Suppressor macrophage (primary cell): ENCODE results near the gene HS3ST2.
"Not testable (repeated sequence)": the region's sequence is repeated elsewhere in the genome, so short reads cannot be mapped to it uniquely, and the experiment has no call there.

Experiments
- DNase-seq, 4 experiments: peaks; one replicate each; pipeline ENCODE4 v3.0.0-alpha.2; 2020 to 2022

Gene HS3ST2

DNA sequence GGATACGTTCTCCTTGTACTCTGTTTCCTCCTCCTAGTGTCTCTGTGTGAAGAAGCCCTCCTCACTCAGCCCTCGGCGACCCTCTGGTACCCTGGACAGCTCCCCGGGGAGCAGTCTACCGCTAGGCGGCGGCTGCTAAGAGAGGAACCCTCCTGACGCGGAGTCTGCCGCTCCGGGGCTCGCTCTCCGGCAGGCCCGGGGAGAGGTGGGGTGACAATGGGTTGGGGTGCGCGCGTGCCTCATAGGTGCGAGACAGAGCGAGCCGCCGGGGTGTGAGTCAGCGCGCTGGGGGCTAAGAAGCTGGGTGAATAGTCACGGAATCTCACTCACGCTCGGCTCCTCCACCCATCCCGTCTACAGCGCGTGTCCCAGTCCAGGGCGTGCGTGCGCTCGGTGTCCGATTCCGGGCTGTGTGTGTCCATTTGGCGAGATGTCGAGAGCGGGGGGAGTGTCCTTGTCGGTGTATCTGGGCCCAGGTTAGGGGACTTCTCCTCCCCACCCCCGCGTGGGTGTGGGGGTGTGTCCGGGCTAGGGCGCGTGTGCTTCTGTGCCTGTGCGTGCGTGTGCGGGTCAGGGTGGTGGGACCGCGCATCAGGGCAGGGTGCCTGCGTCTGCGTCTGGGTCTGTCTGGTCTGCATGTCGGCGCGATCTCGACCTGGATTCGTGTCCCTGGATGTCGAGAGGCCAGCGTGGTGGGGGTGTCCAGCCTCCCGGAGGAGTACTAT lies 577 bp upstream of the HS3ST2 start:
- peak; percentile 70 to 89 (median 78) for DNase-seq

DNA sequence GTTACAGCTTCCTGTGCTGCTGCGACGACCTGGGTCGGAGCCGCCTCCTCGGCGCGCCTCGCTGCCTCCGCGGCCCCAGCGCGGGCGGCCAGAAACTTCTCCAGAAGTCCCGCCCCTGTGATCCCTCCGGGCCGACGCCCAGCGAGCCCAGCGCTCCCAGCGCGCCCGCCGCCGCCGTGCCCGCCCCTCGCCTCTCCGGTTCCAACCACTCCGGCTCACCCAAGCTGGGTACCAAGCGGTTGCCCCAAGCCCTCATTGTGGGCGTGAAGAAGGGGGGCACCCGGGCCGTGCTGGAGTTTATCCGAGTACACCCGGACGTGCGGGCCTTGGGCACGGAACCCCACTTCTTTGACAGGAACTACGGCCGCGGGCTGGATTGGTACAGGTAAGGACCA lies 746 bp downstream of the HS3ST2 start:
- DNase-seq = peak in 2 of 4 experiments; percentile 40 to 54

DNA sequence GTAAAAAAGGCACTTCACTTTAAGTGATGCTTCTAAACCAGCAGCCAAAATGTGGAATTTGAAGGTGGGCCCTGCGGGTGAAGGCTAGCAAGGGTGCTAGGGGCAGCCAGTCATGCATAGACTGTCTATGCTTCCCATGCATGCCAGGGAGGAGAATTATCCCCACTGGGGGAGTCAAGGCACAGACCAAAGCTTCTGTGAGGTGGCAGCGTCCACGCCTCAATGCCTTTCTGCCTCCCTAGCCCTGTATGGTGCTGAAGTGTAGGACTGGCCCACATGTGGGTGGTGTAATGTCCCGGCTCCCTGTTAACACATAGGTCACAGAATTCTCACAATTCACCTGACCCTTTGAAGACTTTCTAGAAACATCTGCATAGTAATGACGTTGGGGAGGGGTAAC lies 1.9 kb downstream of the HS3ST2 start:
- peak in 3 of 4 experiments; percentile 10 to 27 (median 19) for DNase-seq

DNA sequence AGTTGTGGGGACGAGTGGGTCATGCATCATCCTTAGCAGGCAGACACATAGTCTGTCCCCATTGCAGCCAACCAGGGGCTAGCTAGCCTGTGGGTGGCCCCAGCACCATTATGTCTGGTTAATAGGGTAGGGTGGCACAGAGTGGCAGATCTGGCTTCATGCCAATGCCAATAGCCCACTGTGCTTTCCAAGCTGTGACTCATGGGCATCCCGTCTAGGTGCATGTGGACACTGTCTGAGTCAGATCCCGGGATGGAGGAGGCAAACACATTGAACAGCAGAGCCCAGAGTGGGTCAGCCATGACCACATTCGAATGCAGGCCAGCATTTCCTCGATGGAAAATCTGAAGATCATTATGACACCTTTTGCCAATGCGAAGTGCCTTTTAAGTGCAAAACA lies 2.5 kb downstream of the HS3ST2 start:
- no peak for DNase-seq

DNA sequence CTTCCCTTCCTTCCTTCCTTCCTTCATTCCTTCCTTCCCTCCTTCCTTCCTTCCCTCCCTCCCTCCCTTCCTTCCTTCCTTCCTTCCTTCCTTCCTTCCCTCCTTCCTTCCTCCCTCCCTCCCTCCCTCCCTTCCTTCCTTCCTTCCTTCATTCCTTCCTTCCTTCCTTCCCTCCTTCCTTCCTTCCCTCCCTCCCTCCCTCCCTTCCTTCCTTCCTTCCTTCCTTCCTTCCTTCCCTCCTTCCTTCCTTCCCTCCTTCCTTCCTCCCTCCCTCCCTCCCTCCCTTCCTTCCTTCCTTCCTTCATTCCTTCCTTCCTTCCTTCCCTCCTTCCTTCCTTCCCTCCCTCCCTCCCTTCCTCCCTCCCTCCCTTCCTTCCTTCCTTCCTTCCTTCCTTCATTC lies 4.8 kb downstream of the HS3ST2 start:
- DNase-seq = not testable (repeated sequence)

DNA sequence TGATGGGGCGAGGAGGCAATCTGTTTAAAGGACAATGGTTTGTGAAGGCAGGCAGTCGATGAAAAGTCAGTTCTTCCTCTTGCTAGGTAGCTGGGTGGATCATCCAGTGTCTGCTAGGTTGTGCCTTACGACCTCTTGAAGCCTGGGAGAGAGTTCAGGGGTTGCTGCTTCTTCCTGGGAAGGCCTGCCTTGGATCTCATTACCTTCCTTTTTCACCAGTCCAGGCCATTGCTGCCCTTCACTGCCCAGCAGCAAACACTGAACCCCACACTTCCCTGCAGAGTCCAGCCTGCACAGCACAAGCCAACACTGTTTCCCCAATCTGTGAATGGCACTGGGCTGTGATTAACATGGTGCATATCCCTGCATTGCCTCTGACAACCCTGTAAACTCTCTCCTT lies 24.7 kb downstream of the HS3ST2 start:
- DNase-seq = no peak

DNA sequence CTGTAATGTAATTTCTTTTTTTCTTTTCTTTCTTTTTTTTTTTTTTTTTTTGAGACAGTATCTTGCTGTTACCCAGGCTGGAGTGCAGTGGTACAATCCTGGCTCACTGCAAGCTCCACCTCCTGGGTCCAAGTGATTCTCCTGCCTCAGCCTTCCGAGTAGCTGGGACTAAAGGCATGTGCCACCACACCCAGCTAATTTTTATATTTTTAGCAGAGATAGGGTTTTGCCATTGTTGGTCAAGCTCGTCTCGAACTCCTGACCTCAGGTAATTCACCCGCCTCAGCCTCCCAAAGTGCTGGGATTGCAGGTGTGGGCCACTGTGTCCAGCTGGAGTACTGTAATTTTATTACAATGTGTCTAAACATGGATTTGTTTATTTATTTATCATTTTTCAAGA lies 28.1 kb downstream of the HS3ST2 start:
- DNase-seq = not testable (repeated sequence)

DNA sequence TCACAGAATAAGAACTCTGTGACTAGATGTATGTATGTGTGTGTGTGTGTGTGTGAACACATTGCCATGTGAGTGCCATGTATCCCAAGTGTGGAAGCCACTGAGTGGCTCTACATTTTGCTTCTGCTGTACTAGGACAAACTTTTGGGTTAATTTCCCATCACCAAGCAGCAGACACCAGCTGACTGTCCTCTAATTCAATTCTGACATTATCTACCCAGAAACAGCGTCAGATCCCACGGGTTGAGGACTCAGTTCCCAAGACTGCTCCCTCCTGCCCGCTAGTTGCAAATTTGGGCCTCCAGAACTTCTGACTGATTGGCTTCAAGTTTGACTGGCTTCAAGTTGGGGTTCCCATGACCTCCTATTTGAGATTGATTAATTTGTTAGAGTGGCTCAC lies 29.2 kb downstream of the HS3ST2 start:
- no peak for DNase-seq

DNA sequence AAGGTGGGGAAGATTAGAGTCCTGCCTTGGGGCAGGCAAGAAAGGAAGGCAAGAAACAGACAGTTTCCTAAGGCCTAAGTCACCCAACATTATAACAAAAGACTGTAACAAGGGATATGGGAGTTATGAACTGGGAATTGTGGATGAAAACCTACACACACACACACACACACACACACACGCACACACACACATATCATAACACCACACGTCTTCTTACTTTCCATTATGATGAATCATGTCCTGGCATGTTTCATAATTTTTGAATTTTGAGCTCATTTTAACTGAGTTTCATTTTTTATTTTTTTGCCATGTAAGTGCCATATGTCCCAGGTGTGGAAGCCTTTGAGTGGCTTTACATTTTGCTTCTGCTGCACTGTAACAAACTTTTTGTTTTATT lies 29.9 kb downstream of the HS3ST2 start:
- DNase-seq = peak in 1 of 4 experiments; percentile 6

DNA sequence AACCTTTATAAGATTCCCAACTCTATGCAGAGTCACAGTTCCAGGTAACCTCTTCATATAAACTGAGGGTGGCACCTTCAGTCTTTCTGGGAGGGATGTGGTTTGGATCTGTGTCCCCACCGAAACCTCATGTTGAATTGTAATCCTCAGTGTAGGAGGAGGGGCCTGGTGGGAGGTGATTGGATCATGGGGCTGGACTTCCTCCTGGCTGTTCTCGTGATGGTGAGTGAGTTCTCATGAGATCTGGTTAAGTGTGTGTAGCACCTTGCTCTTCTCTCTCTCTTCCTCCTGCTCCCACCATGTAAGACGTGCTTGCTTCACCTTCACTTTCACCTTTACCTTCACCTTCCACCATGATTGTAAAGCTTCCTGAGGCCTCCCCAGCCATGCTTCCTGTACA lies 30.5 kb downstream of the HS3ST2 start:
- DNase-seq = peak; percentile 43 to 70 (median 62)

DNA sequence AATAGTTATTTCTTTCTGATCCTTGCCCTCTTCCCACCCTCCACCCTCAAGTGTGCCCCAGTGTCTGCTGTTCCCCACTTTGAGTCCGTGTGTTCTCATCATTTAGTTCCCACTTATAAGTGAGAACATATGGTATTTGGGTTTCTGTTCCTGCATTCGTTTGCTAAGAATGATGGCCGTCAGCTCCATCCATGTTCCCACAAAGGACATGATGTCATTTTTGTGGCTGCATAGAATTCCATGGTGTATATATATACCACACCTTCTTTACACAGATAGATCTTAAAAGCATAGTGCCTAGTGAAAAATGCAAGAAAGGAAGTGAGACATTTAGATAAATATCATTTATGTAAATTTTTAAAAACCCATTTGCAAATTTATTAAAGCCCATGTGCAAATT lies 33.1 kb downstream of the HS3ST2 start:
- DNase-seq = no peak

DNA sequence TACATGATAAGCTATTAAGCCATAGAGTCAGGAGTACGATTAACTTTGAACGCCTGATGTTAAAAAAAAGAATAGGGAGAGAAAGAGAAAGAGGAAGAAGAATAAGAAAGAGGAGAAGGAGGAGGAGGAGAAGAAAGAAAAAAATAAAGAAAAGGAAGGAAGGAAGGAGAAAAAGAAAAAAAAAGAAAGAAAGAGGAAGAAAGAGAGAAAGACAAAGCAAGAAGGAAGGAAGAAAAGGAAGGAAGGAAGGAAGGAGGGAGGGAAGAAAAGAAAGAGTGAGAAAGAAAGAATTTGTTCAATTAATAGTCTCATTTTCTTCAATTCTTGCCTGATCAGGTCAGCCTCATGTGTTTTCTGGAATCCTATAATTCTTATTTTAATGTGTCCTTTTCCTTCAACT lies 33.7 kb downstream of the HS3ST2 start:
- DNase-seq = no peak

DNA sequence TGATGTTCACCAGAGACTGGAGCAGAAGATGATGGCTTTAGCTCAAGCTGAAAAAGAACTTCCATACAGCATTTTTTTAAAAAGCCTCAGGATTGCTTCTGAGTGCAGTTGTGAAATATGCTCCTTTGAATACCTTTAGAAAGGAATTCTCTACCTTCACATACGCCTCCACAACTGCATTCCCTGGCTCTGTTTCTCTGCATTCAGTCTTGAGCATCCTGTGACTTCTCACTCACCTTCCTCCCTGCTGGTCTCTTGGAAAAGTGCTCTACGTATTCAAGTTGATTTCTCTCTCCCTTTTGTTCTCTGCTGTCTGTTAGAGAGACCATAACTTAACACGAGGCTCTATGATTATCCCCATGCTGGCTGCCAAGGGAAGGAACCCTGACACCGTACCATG lies 34.5 kb downstream of the HS3ST2 start:
- no peak for DNase-seq

DNA sequence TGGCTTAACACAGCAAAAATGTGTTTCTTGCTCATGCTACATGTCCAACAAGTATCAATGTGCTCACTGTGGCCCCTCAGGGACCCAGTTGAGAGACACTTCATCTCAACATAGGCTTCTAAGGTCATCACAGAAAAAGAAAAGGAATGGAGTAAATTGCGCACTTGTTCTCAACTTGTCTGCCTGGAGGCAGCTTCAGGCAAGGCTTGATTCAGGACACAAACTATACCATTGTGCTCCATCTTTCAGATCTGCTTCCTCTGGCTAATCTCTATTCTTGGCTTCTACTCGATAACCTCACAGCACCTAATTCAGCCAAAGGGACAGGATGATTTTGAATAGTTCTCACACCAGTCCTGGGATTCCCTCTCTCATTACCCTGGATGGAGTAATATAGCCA lies 35.6 kb downstream of the HS3ST2 start:
- DNase-seq = no peak

DNA sequence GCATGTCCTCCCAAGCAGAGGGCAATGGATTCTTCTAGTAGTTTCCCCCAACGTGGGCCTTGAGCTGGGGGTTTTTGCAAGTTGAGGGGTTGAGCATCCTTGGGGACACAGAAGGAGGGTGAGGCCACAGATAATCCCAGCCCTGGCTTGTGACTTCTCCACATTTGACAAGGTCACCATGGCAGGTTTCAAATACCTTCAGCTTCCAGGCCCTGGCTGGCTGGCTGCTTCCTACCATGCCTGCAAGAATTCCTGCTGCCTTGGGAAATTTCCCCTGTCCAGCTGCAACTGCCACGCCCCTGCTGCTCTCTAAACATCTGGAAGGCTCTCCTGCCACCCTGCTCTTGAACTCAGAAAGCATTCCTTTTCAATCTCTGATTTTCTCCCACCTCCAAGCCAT lies 41.3 kb downstream of the HS3ST2 start:
- no peak for DNase-seq

DNA sequence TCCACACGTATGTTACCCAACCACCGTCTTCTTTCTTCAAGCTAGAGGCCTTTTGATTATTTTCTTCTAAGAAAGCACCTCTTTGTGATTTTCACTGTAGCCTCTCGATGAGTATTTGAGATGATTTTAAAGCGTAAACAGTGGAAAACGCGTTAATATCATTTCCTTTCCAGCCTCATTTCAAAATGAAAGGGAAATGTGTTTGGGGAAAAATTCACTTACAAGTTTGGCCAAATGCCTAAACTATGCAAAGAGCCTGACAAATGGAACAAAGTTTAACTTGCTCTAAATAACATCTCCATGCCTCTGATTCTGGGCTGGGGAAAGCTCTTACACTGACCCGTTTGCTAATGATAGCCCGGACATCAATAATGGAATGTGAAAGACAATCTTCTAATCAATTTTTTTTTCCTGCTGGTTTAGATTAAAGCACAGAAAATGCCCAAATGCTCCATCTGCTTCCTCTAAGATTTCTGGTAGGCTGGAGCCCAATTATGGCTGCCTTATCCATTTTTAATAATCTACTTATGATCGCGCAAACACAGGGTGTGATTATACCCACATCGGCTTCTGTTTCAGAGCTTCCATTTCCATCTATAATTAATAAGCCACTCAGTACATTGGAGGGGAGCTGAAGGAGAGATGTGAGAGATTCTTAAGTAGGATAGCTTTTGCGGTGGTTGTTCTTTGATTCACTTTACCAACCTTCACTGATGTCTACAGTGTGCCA lies 43.5 kb downstream of the HS3ST2 start:
- DNase-seq = no peak

DNA sequence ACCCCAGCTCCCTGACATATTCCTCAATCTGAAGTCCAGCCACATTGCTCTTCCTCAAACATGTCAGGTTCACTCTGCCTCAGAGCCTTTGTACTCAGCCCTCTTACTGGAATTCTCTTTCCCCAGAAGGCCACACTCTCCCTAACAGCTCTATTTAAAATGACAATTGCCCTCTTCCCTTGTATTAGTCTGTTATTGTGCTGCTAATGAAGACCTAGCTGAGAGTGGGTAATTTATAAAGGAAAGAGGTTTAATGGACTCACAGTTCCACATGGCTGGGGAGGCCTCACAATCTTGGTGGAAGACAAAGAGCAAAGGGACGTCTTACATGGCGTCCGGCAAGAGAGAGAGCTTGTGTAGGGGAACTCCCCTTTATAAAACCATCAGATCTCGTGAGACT lies 46.0 kb downstream of the HS3ST2 start:
- DNase-seq = no peak

DNA sequence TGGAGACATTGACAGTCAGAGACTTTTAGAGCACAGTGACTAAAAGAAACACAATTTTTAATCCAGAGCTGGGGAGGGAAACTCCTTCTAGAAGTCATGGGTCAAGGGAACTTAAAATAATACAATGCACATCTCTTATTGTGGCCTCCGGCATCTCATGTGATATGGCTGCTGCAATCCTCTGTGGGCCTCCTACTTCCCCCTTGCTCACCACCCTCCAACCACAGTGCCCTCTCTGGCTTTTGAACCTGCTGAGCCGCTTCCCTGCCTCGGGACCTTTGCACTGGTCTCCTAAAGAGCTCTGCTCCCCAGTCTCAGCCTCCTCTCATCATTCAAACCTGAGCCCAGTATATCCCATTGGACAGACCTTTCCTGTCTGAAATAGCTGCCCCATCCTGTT lies 47.6 kb downstream of the HS3ST2 start:
- DNase-seq = peak; percentile 74 to 87 (median 82)

DNA sequence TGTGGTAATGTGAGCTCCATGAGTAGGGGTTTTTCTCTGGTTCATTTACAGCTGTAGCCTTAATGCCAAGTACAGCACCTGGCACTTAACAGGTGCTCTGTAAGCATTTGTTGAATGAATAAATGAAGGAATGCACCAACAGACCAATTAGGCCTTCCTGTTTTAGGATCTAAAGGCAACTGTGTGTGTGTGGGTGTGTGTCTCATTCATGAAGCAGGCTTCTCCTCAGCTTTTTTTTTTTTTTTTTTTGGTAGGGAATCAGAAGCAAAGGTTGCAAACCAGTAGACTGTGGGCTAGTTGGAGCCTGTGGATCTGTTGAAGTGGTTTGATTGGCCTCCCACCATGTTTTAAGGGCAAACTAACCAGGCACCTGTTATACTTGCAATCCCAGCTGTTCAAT lies 48.1 kb downstream of the HS3ST2 start:
- DNase-seq = peak; percentile 35 to 71 (median 59)

DNA sequence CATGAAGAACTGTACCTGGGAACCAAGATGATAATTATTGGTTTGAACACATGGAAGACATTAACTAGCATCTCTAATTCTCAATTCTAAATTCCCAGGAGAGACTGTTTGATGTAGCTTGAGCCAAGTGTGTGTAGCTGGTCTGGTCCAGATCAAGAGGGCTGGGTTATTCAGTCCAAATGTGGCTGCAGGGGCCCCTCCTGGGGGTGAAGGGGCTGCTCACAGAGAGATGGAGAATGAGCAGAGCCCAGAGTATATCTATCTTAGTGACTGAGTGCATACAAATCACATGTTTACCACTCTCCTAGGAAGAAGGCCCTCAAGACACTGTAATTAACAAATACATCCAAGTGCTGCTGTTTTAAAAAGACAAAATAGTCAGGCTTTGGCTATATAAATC lies 50.4 kb downstream of the HS3ST2 start:
- no peak for DNase-seq

DNA sequence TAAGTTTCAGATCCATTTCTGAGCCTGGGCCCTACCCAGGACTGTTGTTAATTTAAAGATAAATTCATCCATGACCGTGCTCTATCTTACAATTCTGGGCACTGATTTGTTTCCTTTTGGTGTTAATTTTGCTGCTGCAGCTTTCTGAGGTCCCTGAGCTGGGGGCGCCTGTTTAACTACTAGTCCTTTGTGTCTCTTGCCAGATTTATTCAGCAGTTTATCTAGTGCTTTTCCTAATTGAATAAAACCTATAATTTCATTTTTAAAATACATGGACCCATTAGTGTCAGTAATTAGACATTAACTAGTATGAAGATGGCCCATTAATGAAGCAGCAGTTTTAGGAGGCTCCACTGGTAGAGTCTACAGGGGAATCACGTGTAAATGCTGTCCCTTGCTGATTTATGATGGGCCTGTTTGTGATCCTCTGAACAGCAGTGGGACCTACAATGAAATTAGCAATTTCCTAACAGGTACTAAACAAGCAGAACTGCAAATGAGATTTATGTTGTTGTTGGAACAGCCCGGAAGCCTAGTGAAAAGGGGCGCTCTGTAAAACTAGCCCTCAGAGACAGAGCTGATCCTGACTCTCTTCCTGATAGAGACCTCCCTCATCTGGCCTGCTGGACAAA lies 54.7 kb downstream of the HS3ST2 start:
- DNase-seq = no peak

DNA sequence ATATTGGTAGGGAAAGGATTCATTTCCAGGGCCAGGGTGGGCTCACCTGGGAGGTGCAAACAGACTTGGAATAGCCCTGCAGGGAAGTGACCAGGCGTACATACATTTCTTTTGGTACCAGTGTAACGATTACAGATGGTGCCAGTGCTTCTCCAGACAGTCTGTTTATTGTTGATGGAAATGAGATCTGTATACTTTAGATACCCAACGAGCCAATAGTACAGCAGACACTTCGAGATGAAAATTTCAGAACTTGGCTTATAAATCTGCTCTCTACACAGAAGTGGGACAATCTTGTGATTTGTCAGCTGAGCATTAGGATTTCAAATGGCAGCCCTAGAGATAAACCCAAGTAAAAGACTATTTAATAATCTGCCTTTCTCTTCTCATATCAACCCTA lies 57.9 kb downstream of the HS3ST2 start:
- DNase-seq = no peak

DNA sequence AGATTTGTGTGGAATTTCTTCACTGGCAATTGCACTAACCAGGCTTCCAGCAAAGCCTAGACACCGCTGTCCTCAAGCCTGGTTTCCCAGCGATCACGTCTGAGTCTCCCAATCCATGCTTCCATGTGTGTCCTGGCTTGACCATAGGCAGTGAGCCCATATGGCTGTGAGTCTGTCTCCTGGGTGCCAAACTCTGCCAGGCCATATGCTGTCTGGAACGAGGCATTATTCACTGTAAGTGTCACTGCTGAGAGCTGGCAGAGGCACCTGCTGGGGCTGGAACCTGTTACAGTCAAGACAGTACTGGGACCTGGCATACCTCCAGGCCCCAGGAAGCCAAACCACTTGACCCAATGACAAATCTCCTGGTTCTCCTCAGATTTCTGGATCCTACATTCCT lies 60.4 kb downstream of the HS3ST2 start:
- DNase-seq = no peak

DNA sequence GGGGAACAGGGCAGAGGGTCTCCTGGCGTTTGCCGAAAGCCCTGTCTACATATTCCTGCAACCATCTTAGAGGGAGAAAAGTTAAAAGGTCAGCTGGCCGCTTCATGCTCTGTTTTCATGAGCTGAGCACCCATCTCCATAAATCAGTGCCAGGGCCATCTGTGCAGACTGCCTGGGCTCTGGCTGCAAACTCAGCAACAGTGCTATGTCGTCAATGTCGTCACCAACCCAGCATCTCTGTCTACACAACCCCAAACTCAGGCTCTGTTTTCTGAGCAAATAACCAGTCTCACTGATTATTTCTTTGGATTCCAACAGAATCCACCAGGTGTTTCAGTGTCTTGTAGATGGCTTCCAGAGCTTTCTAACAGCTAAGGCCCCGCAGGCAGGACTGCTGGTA lies 65.0 kb downstream of the HS3ST2 start:
- DNase-seq = no peak
